ENCODE measurements around the gene SLC25A41.

Gene SLC25A41

GRCh38 chr19:6443986-6444385 is 10.4 kb upstream of the SLC25A41 start:
- H3K9ac ChIP-seq (ENCODE audit: low read length) = no peak overlapping the region
- no peak overlapping the region for H4K91ac ChIP-seq (ENCODE audit: low read length)
- H3K79me1 ChIP-seq (replicated peaks; ENCODE audit: low read length, poor library complexity, severe bottlenecking) = no peaks in the 10 kb centered on the region
- no peak overlapping the region for H2BK120ac ChIP-seq (ENCODE audit: low read depth, low read length)
- H2BK15ac ChIP-seq (ENCODE audit: low read depth, poor library complexity, severe bottlenecking) = no peak overlapping the region
- no peak overlapping the region for H3K4me2 ChIP-seq (ENCODE audit: low read length, poor library complexity, severe bottlenecking)
- H3K4ac ChIP-seq (ENCODE audit: low read depth in 1 of 2, low read length in 2 of 2) = no peak overlapping the region
- H2BK12ac ChIP-seq (ENCODE audit: low read length in 2 of 2) = no peak overlapping the region
- H3K14ac ChIP-seq (ENCODE audit: low read length in 2 of 2) = no peak overlapping the region
- H3K36me3 ChIP-seq (ENCODE audit: control insufficient read depth in 1 of 2, insufficient read depth in 2 of 2, low read depth in 1 of 2, low read length in 2 of 2) = peaks cover 0 to 30% of the 10 kb centered on the region in 2 experiments
- no peak overlapping the region for H3K23ac ChIP-seq (ENCODE audit: low read length in 2 of 2)
- H3K27ac ChIP-seq (ENCODE audit: low read length, poor library complexity, severe bottlenecking) = no peak overlapping the region
- no peak overlapping the region for H2AFZ ChIP-seq (ENCODE audit: low read depth, low read length)
- H3K27me3 ChIP-seq (ENCODE audit: control insufficient read depth in 1 of 2, insufficient read depth in 1 of 2, low read length in 2 of 2) = no peaks in the 10 kb centered on the region
- DNase-seq = no peak
- H2BK5ac ChIP-seq (ENCODE audit: low read depth, low read length, poor library complexity, severe bottlenecking) = no peak overlapping the region
- H3K4me3 ChIP-seq (ENCODE audit: insufficient read depth in 1 of 2, low read depth in 1 of 2, low read length in 2 of 2) = no peak overlapping the region
- H2AK5ac ChIP-seq (ENCODE audit: low read length, severe bottlenecking) = no peak overlapping the region
- H3K18ac ChIP-seq (ENCODE audit: low read depth in 1 of 2, low read length in 2 of 2) = no peak overlapping the region
- no peaks in the 10 kb centered on the region for H3K4me1 ChIP-seq (ENCODE audit: control insufficient read depth, insufficient read depth, low read depth, low read length)
- WGBS = 95% methylated on average over 12 of the region's 13 CpGs
- no peak overlapping the region for H4K8ac ChIP-seq (ENCODE audit: low read length)
- peaks cover 8% of the 10 kb centered on the region for H3K9me3 ChIP-seq (ENCODE audit: control insufficient read depth, low read length)

- no peak overlapping the region for H3K27ac ChIP-seq (ENCODE audit: low read length, poor library complexity, severe bottlenecking)
- H4K8ac ChIP-seq (ENCODE audit: low read length) = no peak overlapping the region
- no peak overlapping the region for H4K91ac ChIP-seq (ENCODE audit: low read length)
- no peaks in the 10 kb centered on the region for H3K79me1 ChIP-seq (replicated peaks; ENCODE audit: low read length, poor library complexity, severe bottlenecking)
- no peak overlapping the region for H3K4ac ChIP-seq (ENCODE audit: low read depth in 1 of 2, low read length in 2 of 2)
- no peaks in the 10 kb centered on the region for H3K4me1 ChIP-seq (ENCODE audit: control insufficient read depth, insufficient read depth, low read depth, low read length)
- H3K4me2 ChIP-seq (ENCODE audit: low read length, poor library complexity, severe bottlenecking) = no peak overlapping the region
- H3K4me3 ChIP-seq (ENCODE audit: insufficient read depth in 1 of 2, low read depth in 1 of 2, low read length in 2 of 2) = no peak overlapping the region
- H3K9ac ChIP-seq (ENCODE audit: low read length) = no peak overlapping the region
- H2BK5ac ChIP-seq (ENCODE audit: low read depth, low read length, poor library complexity, severe bottlenecking) = no peak overlapping the region
- no peak overlapping the region for H2BK120ac ChIP-seq (ENCODE audit: low read depth, low read length)
- H3K36me3 ChIP-seq (ENCODE audit: control insufficient read depth in 1 of 2, insufficient read depth in 2 of 2, low read depth in 1 of 2, low read length in 2 of 2) = peaks cover 0 to 30% of the 10 kb centered on the region in 2 experiments
- H3K9me3 ChIP-seq (ENCODE audit: control insufficient read depth, low read length) = peaks cover 8% of the 10 kb centered on the region
- no peak overlapping the region for H3K18ac ChIP-seq (ENCODE audit: low read depth in 1 of 2, low read length in 2 of 2)
- no peak overlapping the region for H3K23ac ChIP-seq (ENCODE audit: low read length in 2 of 2)
- no peak for DNase-seq
- no peak overlapping the region for H2AFZ ChIP-seq (ENCODE audit: low read depth, low read length)
- no peak overlapping the region for H2AK5ac ChIP-seq (ENCODE audit: low read length, severe bottlenecking)
- H3K27me3 ChIP-seq (ENCODE audit: control insufficient read depth in 1 of 2, insufficient read depth in 1 of 2, low read length in 2 of 2) = no peaks in the 10 kb centered on the region
- H2BK15ac ChIP-seq (ENCODE audit: low read depth, poor library complexity, severe bottlenecking) = no peak overlapping the region
- 94% methylated on average over 7 of the region's 13 CpGs for WGBS
- H2BK12ac ChIP-seq (ENCODE audit: low read length in 2 of 2) = no peak overlapping the region
- H3K14ac ChIP-seq (ENCODE audit: low read length in 2 of 2) = no peak overlapping the region
Observed at GRCh38 chr19:6442087-6442688, 8.6 kb upstream of the SLC25A41 start.

GRCh38 chr19:6440905-6441304 is 7.3 kb upstream of the SLC25A41 start:
- no peak for DNase-seq
- Histone ChIP-seq H4K8ac (ENCODE audit: low read length) (no peak overlapping the region), H3K4me1 (ENCODE audit: control insufficient read depth, insufficient read depth, low read depth, low read length) (no peaks in the 10 kb centered on the region), H3K36me3 (ENCODE audit: control insufficient read depth in 1 of 2, insufficient read depth in 2 of 2, low read depth in 1 of 2, low read length in 2 of 2) (peaks cover 0 to 25% of the 10 kb centered on the region in 2 experiments), H3K4me2 (ENCODE audit: low read length, poor library complexity, severe bottlenecking) (no peak overlapping the region), H3K79me1 (replicated peaks; ENCODE audit: low read length, poor library complexity, severe bottlenecking) (no peaks in the 10 kb centered on the region), H2BK5ac (ENCODE audit: low read depth, low read length, poor library complexity, severe bottlenecking) (no peak overlapping the region), H2BK15ac (ENCODE audit: low read depth, poor library complexity, severe bottlenecking) (no peak overlapping the region), H3K27ac (ENCODE audit: low read length, poor library complexity, severe bottlenecking) (no peak overlapping the region), H2AFZ (ENCODE audit: low read depth, low read length) (no peak overlapping the region), H3K14ac (ENCODE audit: low read length in 2 of 2) (no peak overlapping the region), H2AK5ac (ENCODE audit: low read length, severe bottlenecking) (no peak overlapping the region), H3K23ac (ENCODE audit: low read length in 2 of 2) (no peak overlapping the region), H2BK120ac (ENCODE audit: low read depth, low read length) (no peak overlapping the region), H2BK12ac (ENCODE audit: low read length in 2 of 2) (no peak overlapping the region), H3K9me3 (ENCODE audit: control insufficient read depth, low read length) (peaks cover 5% of the 10 kb centered on the region), H3K4ac (ENCODE audit: low read depth in 1 of 2, low read length in 2 of 2) (no peak overlapping the region), H3K18ac (ENCODE audit: low read depth in 1 of 2, low read length in 2 of 2) (no peak overlapping the region), H3K9ac (ENCODE audit: low read length) (no peak overlapping the region), H3K27me3 (ENCODE audit: control insufficient read depth in 1 of 2, insufficient read depth in 1 of 2, low read length in 2 of 2) (no peaks in the 10 kb centered on the region), H4K91ac (ENCODE audit: low read length) (no peak overlapping the region), H3K4me3 (ENCODE audit: insufficient read depth in 1 of 2, low read depth in 1 of 2, low read length in 2 of 2) (no peak overlapping the region)
- whole genome bisulfite sequencing = 95% methylated on average over 3 of the region's 3 CpGs

- no peak overlapping the region for H4K91ac ChIP-seq (ENCODE audit: low read length)
- H3K9me3 ChIP-seq (ENCODE audit: control insufficient read depth, low read length) = no peaks in the 10 kb centered on the region
- H3K4ac ChIP-seq (ENCODE audit: low read depth in 1 of 2, low read length in 2 of 2) = no peak overlapping the region
- H3K27ac ChIP-seq (ENCODE audit: low read length, poor library complexity, severe bottlenecking) = no peak overlapping the region
- no peak overlapping the region for H3K4me2 ChIP-seq (ENCODE audit: low read length, poor library complexity, severe bottlenecking)
- no peak overlapping the region for H3K9ac ChIP-seq (ENCODE audit: low read length)
- H3K4me3 ChIP-seq (ENCODE audit: insufficient read depth in 1 of 2, low read depth in 1 of 2, low read length in 2 of 2) = no peak overlapping the region
- no peaks in the 10 kb centered on the region for H3K27me3 ChIP-seq (ENCODE audit: control insufficient read depth in 1 of 2, insufficient read depth in 1 of 2, low read length in 2 of 2)
- H3K14ac ChIP-seq (ENCODE audit: low read length in 2 of 2) = no peak overlapping the region
- H2BK12ac ChIP-seq (ENCODE audit: low read length in 2 of 2) = no peak overlapping the region
- WGBS = 67% methylated on average over 1 of the region's 4 CpGs
- no peak overlapping the region for H2AFZ ChIP-seq (ENCODE audit: low read depth, low read length)
- no peak for DNase-seq
- H3K18ac ChIP-seq (ENCODE audit: low read depth in 1 of 2, low read length in 2 of 2) = no peak overlapping the region
- H2BK15ac ChIP-seq (ENCODE audit: low read depth, poor library complexity, severe bottlenecking) = no peak overlapping the region
- no peaks in the 10 kb centered on the region for H3K79me1 ChIP-seq (replicated peaks; ENCODE audit: low read length, poor library complexity, severe bottlenecking)
- no peak overlapping the region for H2AK5ac ChIP-seq (ENCODE audit: low read length, severe bottlenecking)
- H2BK5ac ChIP-seq (ENCODE audit: low read depth, low read length, poor library complexity, severe bottlenecking) = no peak overlapping the region
- peaks cover 0 to 14% of the 10 kb centered on the region in 2 experiments for H3K36me3 ChIP-seq (ENCODE audit: control insufficient read depth in 1 of 2, insufficient read depth in 2 of 2, low read depth in 1 of 2, low read length in 2 of 2)
- H3K23ac ChIP-seq (ENCODE audit: low read length in 2 of 2) = no peak overlapping the region
- H4K8ac ChIP-seq (ENCODE audit: low read length) = no peak overlapping the region
- H3K4me1 ChIP-seq (ENCODE audit: control insufficient read depth, insufficient read depth, low read depth, low read length) = no peaks in the 10 kb centered on the region
- no peak overlapping the region for H2BK120ac ChIP-seq (ENCODE audit: low read depth, low read length)
Observed at GRCh38 chr19:6439743-6440142, 6.2 kb upstream of the SLC25A41 start.
